HG02571 (cell line): Measurements from ENCODE around the gene SERGEF.
"Not testable (repeated sequence)": the region's sequence is repeated elsewhere in the genome, so short reads cannot be mapped to it uniquely, and the experiment has no call there.

Source experiments
- ATAC-seq: cut with Tn5 transposase; IDR thresholded peaks from one replicate; pipeline ENCODE4 v1.9.1; 2021; ENCODE audit warnings: mild to moderate bottlenecking, moderate library complexity; ENCODE audit not compliant: unreplicated experiment

The SERGEF gene

DNA sequence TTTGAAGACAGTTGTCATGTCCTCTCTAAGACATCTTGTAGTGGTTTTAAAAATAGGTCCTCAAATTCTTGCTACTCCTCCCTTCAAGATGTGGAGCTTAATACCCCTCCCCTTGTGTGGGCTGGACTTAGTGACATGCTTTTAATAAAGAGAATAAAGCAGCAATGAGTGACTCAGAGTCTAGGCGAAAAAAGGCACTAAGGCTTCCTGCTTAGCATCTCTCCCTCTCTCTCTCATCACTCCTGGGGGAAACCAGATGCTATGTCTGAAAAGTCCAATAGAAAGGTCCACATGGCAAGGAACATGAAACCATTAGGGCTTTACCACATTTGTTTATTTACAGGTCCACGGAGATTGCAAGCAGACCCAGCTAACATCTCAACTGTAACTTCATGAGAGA is 11.7 kb downstream of the SERGEF start:
- no peak for ATAC-seq

DNA sequence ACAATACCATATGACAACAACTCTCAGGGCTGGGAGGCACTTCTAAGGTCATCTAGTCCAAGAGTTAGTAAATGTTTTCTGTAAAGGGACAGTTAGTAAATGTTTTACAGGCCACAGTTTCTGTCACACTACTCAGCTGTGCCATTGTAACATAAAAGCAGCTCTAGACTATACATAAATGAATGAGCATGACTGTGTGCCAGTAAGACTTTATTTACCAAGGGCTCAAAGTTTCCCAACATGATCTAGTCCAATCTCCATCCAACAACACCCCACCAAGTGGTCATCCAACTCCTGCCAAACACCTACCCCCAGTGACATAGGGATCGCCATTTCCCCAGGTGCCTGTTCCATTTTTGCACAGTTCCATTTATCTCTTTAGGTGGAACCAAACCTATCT is 12.1 kb downstream of the SERGEF start:
- ATAC-seq = no peak

DNA sequence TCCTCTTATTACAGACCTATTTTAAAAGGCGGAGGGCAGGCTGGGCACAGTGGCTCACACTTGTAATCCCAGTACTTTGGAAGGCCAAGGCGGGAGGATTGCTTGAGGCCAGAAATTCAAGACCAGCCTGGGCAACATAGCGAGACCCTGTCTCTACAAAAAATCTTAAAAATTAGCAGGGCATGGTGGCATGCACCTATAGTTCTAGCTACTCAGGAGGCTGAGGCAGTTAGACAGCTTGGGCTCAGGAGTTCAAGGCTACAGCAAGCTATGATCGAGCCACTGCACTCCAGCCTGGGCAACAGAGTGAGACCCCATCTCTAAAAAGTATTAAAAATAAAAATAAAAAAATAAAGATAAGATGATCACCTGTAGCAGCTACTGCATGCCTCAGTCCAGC is 12.7 kb downstream of the SERGEF start:
- not testable (repeated sequence) for ATAC-seq

DNA sequence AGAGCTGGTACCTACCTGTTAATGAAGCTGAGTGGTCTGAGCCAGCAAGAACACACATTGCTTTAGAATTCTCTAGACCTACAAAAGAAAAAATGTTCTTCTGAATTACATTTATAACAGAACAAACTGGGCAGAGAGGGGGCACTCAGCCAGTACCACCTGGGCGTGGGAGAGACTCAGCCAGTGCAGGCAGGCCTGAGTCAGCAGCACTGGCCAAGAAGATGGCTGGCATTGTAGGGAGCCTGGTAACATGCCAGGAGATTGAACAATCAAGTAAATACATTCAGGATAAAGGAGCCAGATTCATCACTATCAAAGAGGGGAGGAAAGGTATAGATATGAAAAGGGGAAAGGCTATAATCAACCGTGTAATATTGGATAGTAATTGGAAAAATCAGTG is 19.9 kb downstream of the SERGEF start:
- no peak for ATAC-seq

DNA sequence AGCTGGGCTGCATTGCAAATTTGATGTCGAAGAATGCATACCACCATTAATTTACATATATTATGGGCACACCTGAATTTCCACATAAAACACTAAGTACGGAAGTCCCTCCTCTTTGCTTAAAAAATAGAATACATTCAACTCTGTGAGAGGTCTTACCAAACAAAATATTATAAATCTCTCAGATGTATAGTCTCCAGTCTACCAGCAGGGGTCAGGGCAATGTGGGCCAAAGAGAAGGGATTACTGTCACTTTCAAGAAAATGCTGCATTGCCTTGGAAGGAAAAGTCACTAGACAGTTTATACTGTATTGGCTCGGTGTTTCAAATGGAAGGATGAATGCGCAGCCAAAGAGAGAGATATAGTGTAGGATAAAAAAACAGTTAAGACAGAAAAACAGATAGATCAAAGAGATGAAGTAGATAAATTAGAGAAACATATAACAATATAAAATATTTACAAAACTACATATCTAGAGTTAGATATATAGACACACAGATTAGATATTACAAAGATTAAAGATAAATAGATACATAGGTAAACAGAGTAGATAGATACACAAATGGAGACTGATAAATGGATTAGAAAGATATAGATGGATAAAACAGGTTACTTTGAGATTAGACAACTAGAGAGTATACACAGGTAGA is 20.9 kb downstream of the SERGEF start:
- ATAC-seq = peak; percentile 63

DNA sequence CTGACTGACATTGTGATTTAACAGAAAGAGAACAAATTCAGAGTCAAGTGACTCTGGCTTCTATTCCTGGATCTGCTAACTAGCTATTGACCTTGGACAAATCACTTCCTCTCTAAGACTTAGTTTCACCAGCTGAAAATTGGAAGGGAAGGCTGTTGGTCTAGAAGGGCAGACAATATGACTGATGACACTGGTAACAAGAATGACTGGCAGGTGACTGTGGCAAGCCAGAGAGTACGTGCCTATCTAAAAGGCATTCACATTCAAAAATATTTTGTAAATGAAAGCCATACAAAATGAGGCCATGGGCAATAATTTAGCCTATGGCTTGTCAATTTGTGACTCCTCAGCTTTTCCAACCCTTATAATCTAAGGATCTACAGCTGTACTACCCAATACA is 23.5 kb downstream of the SERGEF start:
- ATAC-seq = no peak

DNA sequence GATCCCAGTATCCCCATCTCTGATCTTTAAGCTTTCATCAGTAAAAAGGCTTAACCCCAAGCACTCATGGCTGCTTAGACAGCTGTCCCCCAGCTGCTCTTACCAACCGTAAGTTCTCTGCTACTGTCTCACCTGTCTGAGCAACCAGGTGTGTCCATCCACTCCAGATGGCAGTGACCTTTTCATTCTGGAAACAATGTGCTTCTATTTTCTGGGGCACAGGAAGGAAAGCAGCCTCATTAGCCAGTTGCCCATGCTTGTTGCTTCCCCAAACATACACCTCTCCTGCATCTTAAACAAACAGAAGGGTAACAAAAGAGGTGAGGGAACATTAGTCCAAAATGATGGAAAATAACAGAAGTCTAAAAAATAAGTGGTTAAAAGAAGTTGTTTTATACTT is 24.4 kb downstream of the SERGEF start:
- no peak for ATAC-seq

DNA sequence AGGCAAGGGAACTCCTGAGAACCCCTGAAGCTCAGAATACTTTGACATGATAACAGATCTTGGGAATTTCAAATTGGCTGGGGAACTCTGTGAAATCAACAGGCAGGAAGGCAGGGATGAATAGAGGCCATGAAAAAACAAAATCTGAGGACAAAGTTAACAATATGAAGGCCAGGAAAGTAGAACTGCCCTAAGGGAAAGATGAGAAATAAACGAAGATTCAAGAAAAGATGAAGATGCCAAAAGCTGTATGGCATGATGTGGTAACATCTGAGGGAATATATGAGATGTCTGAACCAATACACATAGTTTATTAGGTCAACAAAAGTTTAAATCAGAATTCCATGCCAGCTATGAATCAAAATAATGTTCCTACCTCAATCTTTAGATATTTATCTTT is 25.0 kb downstream of the SERGEF start:
- ATAC-seq = no peak

DNA sequence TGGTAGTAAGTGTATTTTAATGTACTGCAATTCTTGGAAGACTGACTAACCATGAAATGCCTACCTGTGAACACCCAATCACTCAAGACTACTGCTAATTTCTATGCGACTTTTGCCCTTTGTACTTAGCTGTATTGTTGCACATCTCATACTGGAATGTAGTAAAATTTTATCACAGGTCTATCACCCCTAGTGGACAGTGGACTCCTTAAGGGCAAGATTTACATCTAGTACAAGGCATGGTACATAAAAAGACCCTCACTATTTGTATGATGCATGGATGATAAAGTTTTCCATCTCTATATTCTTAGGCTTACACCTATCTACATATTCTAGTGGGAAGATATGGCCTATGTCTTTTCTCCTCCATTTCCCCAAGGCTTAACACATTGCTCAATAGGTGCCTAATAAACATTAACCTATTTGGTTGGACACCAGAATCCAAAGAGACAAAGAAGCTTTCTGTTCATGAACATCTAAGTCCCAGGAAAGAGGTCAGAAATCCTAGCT is 26.1 kb downstream of the SERGEF start:
- no peak for ATAC-seq

DNA sequence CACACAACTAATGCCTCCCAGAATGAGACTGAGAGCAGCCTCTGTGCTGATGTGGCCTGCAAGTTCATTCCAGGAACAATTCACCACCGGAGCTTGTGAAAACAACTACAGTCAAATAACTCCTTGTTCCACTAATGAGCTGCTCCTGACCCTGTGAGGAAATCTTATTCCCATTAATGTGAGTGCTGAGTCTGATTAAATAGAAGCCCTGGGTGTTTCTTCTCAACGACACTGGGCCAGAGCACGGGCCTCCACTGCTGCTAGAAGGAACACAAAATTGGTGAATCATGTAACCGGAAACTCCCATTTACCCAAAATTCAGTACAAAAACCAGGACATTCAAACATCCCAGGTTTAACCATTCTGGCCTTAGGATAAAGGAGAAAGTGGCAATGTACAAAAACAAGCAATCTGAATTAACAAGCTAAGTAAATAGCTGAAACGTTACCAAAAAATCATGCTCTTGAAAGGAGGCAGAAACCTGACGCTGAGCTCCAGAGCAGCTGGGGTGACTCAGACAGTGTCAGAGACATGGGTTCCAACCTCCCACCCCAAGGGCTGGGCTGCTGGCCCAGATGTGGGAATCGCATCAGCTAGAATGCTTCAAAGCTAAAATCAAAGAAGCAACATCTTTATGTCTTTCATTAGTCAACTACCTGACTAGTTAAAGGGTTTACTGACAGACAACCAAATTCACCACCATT is 26.7 kb downstream of the SERGEF start:
- no peak for ATAC-seq

DNA sequence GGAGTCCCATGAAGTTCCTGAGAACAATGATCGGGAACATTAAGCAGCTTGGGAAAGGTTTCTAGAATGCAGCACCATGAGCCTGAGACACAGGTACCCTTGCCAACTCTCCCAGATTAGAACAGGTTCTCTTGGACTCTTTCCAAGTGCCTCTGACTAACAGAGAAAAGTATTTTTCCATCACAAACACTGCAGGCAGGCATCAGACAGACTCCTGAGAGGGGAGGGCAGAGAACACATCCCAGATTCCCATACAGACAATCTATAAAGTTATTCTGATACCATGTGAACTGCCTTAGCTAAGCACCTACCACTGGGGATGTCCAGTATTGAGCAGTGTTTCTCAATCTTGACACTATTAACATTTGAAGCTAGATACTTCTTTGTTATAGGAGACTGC is 27.3 kb downstream of the SERGEF start:
- no peak for ATAC-seq

DNA sequence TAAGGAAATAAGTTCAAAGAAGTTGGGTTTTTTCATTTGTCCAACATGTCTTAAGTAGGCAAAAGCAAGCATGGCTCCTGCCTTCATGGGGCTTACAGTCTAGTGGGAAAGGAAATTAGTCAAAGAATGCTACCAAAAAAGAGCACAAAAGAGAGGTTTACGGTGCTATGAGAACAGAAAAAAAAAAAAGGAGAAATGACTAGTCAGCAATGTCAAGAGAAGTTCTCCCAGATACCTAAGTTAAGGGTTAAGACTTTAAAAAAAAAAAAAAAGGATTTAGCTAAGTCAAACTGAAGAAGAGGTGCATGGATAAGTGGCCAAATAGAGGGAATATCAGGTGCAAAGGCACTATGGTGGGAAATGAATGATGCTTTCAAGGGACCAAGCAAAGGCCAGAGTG is 29.3 kb downstream of the SERGEF start:
- ATAC-seq = no peak

DNA sequence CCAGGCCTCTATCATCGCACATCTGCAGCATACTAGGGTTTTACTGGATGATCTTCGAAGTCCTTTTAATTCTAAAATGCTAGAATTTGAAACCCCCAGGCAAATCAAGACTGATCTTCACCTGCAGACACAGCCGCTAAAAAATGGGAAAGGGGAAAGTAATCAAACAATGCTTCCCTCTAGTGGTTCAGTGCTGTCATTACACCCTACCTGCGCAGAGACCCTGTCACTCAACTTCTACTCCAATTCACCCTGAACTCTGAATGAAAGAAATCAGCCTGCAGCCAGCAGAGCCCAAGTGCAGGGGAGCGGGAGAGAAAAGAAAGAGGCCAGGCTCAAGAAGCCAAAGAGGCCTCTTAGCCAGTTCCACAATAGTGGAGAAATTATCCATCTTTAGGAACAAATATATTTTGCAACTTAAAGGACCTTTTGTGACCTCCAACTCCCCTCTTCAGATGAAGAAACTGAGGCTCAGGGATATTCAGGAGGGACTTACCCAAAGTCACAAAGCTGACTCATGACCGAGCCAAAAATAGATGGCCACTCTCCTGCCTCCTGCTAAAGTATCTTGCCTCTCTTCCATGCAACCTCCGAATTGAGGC is 33.0 kb downstream of the SERGEF start:
- ATAC-seq = no peak

DNA sequence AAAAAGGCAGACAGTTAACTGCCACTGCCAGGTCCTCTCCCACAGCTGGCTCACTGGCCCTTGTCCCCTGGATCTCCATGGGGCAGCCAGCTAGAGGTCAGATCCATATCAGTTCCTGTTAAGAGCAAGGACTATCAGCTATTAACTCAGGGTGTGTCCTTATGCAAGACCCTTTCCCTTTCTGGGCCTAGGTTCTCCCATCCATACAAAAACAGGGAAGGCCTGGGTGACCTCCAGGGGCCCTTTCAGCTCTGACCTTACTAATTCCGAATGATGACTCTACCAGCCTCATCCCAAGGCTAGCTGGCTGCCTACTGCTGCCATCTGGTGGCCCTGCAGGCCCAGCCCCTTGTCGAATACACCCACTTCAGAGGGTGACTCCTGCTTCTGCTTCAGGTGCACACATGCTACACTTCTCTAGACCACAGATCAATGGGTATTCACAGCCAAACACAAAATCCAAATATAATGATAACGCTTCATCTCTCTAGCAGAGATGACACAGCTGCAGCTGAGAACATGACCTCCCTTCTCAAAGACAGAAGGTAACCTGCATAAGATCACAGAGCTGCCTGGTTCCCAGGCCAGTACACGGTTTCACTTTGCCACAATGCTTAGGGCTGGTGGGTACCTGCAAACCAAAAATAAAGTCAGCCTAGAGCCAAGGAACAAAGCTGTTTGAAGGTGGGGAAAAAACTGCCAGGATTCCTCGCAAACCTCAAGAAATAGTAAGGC is 34.1 kb downstream of the SERGEF start:
- no peak for ATAC-seq

DNA sequence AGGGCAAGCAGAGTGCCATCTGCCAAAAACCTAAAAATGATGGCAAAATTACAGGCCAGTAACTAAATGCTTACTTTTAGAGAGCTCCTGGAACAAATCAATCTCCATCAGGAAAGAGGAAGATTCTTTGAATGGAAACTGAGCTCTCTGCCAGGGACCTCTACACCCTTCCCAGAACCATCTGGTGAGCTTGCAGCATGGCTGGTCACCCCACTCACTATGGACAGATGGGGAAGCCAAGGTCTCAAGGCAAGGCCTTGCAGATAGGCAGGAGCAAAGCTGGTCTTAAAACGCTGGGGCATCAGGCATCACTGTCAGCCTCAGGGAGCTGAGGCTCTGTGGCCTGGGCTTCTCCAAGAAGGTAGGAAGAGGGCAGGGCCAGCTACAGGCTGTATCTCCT is 36.2 kb downstream of the SERGEF start:
- no peak for ATAC-seq

DNA sequence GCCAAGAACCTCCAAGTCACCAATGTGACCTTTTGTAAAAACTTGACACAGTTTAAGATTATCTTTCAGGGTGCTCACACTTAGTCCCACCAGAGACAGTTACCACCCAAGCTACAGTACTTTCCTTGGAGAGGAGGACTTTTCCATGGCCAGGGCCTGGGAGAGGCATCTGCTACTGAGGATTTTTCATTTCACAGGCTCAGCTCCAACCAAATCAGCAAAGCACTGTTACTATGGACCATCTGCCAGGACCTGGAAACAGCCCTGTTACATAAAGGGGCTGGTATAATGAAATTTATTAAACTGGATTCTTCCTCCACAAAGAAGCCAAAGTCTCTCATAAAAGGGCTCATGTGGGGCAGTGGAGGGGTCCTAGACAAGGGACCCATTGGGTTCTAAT is 38.6 kb downstream of the SERGEF start:
- ATAC-seq = no peak

DNA sequence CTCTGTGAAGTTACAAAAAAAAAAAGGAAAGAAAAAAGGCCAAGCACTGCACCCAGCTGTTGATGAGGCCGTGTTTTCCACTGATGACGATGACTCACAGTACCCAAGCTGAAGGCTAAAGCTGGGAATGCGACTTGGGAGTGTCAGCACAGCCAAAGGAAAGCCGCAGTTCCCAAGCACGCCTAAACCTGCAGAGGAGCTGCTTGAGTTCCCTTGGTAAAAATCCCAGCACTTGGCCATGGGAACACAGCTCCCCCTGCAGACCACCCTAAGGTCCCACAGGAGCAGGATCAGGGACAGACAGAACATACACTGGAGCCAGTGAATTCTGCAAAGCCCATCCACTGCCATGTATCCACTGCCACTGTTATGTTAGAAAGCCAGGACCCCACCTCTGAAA is 39.9 kb downstream of the SERGEF start:
- ATAC-seq = no peak

DNA sequence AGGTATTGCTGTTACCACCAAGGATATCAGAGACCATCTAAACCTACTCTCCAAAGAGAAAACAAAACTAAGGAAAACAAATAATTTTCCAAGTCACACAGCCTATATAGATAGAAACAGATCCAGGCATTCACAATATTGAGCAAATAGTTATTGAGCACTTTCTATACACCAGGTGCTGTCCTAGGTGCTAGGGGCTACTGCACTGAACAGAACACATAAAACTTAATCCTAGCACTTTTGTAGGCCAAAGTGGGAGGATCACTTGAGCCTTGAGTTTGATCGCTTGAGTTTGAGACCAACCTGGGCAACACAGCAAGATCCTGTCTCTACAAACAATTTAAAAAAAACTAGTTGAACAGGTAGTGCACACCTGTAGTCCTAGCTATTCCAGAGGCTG is 44.6 kb downstream of the SERGEF start:
- ATAC-seq = no peak

DNA sequence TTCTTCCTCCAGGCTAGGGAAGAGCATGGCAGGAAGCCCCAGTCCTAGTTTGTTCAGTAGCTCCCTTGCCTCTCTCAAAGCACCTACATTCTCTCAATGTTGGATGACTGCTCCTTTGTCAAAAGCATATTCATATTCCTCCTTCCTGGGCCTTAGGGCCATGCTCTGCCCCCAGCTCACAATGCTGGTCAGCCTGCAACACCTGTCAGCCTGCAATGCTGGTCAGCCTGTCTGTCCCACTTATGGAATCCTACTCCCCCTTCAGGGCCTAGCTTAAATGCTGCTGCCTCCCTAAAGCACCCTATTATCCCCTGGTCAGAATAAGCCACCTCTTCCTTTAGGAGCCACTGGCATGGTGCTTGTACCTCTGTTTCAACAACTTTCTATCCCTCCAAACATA is 45.2 kb downstream of the SERGEF start:
- no peak for ATAC-seq

DNA sequence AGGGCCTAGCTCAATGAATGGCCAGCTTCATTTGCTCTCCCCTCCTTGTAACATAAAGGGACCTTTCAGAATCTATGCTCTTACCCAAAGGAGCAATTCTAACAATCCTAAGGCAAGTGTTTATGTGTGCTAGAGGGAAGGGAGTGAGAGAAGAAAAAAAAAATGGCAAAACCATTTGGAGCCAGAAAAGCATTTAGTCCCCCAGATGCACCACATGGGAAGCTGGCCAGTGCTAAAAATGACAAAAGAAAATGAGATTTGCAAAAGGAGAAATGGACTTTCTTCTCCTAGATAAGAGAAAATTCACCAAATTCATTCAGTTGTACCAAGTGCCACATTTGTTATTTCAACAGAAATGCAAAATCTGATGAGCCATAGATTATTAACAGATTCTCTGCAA is 52.8 kb downstream of the SERGEF start:
- no peak for ATAC-seq

DNA sequence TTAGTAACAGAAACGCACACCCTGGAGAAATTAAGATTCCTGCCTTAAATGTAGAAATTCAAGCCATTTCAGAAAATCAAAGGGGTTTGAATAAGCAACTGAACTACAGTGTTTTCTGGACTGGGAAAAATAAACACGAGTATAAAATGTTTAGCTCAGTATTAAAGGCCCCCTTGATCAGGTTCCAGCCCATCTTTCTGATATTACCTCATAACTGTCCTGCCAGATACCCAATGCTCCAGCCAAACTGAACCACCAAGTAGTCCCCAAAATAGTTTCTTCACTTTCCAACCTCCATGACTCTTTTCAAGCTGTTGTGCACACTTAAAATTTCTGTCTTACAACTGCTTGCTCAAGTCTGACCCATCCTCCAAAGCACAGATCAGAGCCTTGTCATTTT is 54.4 kb downstream of the SERGEF start:
- no peak for ATAC-seq
